GM20431 (cell line): Measurements from ENCODE around the gene CEP57L1.

Experiments
- in situ Hi-C: fragments of 300-500 bp; cut with MseI, MboI; formaldehyde crosslinking; loops from one replicate; pipeline ENCODE4 v1.15.0; 2020; ENCODE audit warnings: low sequenced_read_pairs; ENCODE audit not compliant: unreplicated experiment

CEP57L1 gene

GRCh38 chr6:109095036-109095834 lies at the start of gene CEP57L1:
CEP57L1 (plus strand) TSS chr6:109095507; CDS start chr6:109145222, 49,715 bp downstream.
- in situ Hi-C loops: no loop called here

- in situ Hi-C loops: no loop called here
These were observed 47.1 kb upstream of the CEP57L1 start for GRCh38 chr6:109048176-109048575.

- in situ Hi-C loops: no loop called here
These were observed 46.5 kb upstream of the CEP57L1 start for GRCh38 chr6:109048670-109049415.

GRCh38 chr6:109050012-109050411 lies 45.3 kb upstream of the CEP57L1 start:
- in situ Hi-C loops: no loop called here

GRCh38 chr6:109050447-109051102 lies 44.7 kb upstream of the CEP57L1 start:
- in situ Hi-C loops: no loop called here

GRCh38 chr6:109051301-109052017 lies 43.8 kb upstream of the CEP57L1 start:
- in situ Hi-C loops: no loop called here

- in situ Hi-C loops: no loop called here
These were observed 43.2 kb upstream of the CEP57L1 start for GRCh38 chr6:109052018-109052651.

GRCh38 chr6:109052852-109053251 lies 42.5 kb upstream of the CEP57L1 start:
- in situ Hi-C loops: no loop called here

GRCh38 chr6:109053336-109053735 lies 42.0 kb upstream of the CEP57L1 start:
- in situ Hi-C loops: no loop called here

- in situ Hi-C loops: no loop called here
These were observed 39.5 kb upstream of the CEP57L1 start for GRCh38 chr6:109055771-109056235.

GRCh38 chr6:109056661-109057060 lies 38.6 kb upstream of the CEP57L1 start:
- in situ Hi-C loops: no loop called here

GRCh38 chr6:109058620-109059019 lies 36.7 kb upstream of the CEP57L1 start:
- in situ Hi-C loops: no loop called here

- in situ Hi-C loops: no loop called here
These were observed 36.2 kb upstream of the CEP57L1 start for GRCh38 chr6:109059153-109059552.

GRCh38 chr6:109059571-109060021 lies 35.7 kb upstream of the CEP57L1 start:
- in situ Hi-C loops: loop anchor here (10.0 kb wide), 1 partner anchor 515 kb away; no protein-coding TSS in a partner anchor

GRCh38 chr6:109060571-109060970 lies 34.7 kb upstream of the CEP57L1 start:
- in situ Hi-C loops: loop anchor here (10.0 kb wide), 1 partner anchor 516 kb away; no protein-coding TSS in a partner anchor

- in situ Hi-C loops: loop anchor here (10.0 kb wide), 1 partner anchor 517 kb away; no protein-coding TSS in a partner anchor
These were observed 33.1 kb upstream of the CEP57L1 start for GRCh38 chr6:109062216-109062615.

- in situ Hi-C loops: loop anchor here (10.0 kb wide), 1 partner anchor 518 kb away; no protein-coding TSS in a partner anchor
These were observed 32.4 kb upstream of the CEP57L1 start for GRCh38 chr6:109062767-109063352.

GRCh38 chr6:109069746-109070145 lies 25.6 kb upstream of the CEP57L1 start:
- in situ Hi-C loops: loop anchor here (10.0 kb wide), 1 partner anchor 525 kb away; no protein-coding TSS in a partner anchor
